Activated CD4-positive, alpha-beta T cell treated with anti-CD3 and anti-CD28 coated beads for 24 hours (primary cell): ENCODE measurements around the gene PLCL1.

Source experiments
- DNase-seq, 2 donors: peaks; one replicate each; pipeline ENCODE4 v3.0.0-alpha.2; 2020; ENCODE audit warnings: low read depth in 2 of 2

PLCL1 gene

DNA sequence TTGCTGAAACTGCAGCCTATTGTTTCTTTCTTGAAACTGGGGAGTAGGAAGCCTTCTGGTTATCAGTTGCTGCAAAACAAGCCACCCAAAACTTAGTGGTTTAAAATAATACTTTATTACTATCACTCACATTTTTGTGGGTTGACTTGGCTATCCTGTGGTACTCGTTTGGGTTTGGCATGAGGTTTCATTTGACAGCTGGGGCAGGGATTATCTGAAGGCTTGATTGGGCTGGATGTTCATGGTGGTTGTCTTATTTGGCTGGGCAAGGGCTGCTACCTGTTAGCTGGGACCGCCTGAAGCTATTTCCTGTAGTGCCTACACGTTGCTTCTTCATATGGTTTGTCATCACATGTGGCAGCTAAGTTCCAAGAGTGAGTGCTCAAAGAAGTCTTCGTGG lies 122.3 kb downstream of the PLCL1 start:
- no peak for DNase-seq

- DNase-seq = no peak
These were observed 123.6 kb downstream of the PLCL1 start for GRCh38 chr2:197927994-197928393.

GRCh38 chr2:197929008-197929885 lies 124.9 kb downstream of the PLCL1 start:
- DNase-seq = no peak

GRCh38 chr2:197929886-197930227 lies 125.5 kb downstream of the PLCL1 start:
- no peak for DNase-seq

GRCh38 chr2:197930570-197931278 lies 126.3 kb downstream of the PLCL1 start:
- no peak for DNase-seq

DNA sequence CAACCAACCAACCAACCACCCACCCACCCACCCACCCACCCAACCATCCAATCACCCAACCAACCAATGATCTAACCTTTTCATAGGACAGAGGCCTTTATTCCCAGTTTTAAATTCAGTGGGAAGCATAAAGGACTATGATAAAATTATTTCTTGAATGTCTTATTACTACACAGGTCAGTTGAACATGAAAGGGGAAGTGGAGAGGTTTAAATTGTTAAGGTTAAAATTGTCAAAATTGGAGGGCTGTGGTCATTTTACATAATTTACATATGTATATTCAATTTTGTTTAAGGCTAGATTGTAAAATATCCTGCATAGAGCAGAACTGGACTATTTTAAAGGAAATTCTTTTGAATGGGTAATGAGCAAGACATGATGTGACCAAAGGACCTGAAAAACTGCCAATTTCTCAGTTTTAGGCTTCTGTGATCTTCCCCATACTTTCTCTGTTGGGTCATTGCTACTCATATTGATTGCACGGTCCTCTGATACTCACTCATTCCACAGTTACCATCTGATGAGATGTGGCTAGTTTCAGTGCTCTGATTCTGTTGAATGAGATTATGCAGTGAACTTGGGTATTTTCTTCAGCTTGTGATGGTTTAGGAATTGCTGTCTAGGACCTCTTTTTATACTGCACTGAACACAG lies 127.4 kb downstream of the PLCL1 start:
- DNase-seq = no peak

DNA sequence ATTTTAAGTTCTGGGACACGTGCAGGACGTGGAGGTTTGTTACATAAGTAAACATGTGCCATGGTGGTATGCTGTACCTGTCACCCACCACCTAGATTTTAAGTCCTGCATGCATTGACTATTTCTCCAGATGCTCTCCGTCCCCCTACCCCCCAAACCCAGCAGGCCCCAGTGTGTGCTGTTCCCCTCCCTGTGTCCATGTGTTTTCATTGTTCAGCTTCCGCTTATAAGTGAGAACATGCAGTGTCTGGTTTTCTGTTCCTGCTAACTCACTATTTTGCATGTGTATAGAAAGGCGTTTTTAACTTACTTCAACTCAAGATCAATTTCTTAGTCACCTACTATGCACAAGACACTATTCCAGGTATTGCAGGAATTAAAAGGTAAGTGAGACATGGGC lies 128.0 kb downstream of the PLCL1 start:
- no peak for DNase-seq

DNA sequence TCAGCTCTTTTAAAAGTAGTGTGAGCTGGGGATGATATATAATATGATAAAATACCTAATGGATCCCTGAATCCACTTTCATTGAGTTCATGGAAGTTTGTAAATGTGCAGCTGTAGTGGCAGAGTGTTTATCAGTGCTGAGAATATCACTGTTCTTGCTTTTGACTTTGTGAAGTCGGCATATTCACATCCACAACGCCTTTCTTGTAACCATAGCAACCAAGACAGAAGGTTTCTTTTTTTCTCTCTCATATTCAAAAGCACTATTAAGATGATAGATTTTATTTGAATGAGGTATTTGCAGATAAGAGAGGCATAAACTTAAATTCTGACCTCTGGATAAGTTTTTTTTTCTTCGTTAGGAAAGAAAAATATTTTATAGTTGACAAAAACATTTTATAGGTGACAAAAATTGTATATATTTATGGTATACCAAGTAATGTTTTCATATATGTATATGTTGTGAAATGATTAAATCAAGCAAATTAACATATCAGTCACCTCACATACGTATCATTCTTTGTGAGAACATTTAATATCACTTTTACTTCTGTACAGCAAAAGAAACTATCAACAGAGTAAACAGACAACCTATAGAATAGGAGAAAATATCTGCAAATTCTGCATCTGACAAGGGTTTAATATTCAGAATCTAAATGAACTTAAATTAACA lies 130.0 kb downstream of the PLCL1 start:
- DNase-seq = no peak

DNA sequence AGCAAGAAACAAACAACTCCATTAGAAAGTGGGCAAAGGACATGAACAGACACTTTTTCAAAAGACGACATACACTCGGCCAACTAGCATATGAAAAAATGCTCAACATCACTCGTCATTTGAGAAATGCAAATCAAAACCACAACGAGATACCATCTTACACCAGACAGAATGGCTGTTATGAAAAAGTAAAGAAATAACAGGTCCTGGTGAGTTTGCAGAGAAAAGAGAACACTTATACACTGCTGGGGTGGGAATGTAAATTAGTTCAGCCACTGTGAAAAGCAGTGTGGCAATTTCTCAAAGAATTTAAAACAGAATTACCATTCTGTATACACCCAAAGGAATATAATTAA lies 130.5 kb downstream of the PLCL1 start:
- DNase-seq = no peak

DNA sequence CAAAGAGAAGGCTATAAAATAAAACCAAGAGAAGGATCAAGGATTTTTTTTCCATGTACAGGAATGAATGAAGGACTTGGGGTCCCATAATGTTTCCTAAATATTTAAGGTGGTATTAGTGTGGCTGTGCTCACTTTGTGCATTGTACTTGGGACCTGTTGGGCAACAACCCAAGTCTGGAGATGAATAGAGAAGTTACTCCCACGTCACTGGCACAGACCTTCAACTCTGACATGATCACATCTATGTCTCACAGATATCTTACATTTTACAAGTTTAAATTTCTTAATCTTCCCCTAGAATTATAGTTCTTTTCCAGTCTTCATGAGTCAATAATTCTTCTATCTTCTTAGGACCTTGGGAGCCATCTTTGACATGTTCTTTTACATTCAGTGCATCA lies 133.4 kb downstream of the PLCL1 start:
- no peak for DNase-seq

DNA sequence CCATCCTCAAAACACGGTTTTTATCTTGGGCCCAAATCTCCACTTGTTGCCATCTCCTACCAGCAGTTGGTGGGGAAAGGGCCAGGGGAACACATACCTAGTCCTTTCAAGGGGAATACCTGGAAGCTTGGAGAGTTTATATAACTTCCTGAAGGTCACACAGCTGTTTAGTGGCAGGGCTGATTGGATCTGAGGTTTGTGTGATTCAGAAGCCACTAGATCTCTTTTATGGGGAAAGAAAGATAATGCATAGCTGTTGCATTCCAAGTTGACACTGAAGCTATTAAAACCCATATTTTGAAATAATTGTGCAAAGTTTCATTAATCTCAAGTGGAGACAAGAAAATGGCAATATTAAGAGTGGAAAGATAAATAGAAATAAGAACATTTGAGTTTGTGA lies 134.2 kb downstream of the PLCL1 start:
- no peak for DNase-seq

DNA sequence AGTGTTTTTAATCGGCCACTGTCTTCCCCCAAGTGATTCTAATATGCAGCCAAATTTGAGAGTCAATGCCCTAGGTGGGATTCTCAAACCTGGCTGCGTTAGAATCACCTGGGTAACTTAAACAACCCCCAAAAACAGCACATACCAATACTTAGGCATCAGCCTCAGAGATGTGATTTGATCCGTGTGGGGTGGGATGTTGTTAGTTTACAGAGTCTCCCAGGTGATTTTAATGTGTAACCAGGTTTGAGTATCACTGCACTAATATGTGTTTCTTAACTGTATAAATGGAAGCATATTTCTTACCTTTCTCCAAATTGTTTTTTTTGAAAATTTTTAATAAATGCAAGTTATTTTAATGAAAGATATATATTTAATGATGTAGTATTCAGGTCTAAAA lies 135.4 kb downstream of the PLCL1 start:
- no peak for DNase-seq

DNA sequence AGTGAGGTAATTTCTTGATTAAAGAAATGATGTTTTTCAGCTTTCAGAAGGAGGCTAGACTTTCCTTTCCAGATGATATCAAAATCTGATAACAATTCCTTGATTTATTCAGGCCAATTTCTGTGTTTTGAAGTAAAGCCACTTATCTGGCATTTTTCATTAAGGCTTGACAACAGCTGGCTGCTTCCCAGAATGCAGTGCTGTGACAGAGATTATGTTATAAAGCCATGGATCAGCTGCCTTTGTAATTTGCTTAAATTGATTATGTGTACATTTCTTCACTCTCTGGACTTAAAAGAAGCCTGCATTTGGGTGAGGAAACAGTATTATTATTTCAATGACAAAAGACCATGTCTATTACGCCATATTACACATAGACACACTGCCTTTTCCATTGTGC lies 136.0 kb downstream of the PLCL1 start:
- no peak for DNase-seq

DNA sequence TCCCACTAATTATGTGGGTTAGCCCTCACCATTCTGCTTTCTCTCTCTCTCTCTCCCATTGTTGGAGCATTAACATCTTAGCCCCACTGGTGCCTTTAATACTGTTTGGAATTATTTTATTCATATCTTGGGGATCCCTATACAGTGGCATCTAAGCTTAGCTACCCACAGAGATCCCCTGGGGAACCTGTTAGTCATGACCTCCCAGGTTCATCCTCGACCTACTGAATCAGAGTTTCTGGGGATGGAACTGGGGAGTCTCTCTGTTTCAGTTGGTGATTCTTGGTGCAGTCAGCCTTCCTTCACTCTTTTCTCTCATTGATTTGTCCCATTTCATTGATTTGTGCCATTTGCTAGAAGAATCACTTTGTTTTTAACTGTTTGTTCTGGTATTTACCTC lies 137.3 kb downstream of the PLCL1 start:
- no peak for DNase-seq

GRCh38 chr2:197943731-197944130 lies 139.3 kb downstream of the PLCL1 start:
- no peak for DNase-seq

DNA sequence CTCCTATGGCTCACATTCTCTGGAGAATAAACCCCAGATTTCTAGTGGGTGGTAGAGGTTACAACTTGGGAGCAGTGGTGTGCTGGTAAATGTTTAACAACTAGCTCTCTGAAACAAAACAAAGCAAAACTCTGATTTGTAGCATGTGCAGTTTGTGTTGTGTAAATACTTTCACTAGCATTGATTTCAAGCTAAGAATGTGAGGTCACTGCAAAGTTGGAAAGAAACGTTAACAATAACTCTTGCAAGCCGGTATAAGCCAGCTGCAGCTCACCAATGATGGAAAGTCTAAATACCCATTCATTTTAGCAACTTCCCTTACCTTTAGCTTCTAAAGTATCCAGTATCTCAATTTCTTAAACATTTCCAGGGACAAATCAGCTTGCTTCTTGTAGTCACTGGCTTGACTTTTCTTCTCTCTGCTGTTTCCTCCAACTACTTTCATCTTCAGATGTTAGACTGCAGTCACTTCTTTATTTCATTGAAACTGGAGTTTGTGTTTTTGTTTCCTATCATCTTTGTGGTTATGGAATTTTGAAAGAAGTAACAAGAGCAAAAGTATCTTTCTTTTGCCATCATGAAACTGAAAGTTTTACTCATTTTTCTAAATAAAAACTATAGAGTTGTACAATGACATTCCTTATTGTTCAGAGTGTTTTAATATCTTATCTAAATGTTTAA lies 140.2 kb downstream of the PLCL1 start:
- DNase-seq = no peak

GRCh38 chr2:197946562-197946961 lies 142.2 kb downstream of the PLCL1 start:
- DNase-seq = no peak

- no peak for DNase-seq
These were observed 142.9 kb downstream of the PLCL1 start for GRCh38 chr2:197947219-197947757.

DNA sequence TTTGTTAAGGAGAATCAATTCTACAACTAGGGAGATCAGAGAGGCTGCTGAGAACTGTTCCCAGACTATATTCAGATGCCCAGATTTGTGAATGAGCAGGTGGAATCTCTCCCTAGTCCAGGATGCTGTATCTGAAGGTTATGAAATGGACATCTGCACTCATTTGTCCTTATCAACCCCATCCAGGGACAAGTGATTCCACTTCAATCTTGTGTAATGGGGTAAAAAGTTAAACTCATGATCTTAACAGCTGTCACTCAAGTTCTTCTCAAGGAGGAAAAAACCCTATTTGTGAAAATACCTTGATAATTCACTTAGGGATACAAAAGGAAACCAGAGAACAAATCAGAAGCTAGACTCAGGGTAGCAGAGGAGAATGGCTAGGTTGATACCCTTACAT lies 144.8 kb downstream of the PLCL1 start:
- no peak for DNase-seq

DNA sequence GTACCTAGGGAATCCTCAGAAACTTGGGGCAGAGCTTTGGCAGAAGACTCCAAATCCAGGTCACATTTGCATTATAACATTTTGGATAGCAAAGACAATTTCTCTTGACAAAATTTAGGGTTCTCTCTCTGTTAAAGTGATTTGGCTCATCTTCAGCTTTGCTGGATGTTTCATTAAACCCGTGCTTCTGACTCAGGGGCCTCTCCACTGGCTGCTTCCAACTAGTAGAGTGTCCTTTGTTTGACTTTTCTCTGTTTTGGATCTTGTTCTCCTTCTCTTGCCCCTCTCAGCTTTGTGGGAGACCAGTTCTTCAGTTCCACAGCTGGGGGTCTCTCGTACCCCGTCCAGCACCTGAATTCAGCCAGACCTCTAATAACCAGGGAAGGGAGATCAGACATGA lies 145.6 kb downstream of the PLCL1 start:
- DNase-seq = no peak

- DNase-seq = no peak
These were observed 146.3 kb downstream of the PLCL1 start for GRCh38 chr2:197950724-197951123.
